NCI-H1417 treated with DMSO at 0.1 percent for 48 hours (cell line): ENCODE data around the gene FAM151B.
"Not testable (repeated sequence)": the region's sequence is repeated elsewhere in the genome, so short reads cannot be mapped to it uniquely, and the experiment has no call there.

ENCODE experiments used
- DNase-seq: peaks from one replicate; lab custom pipeline; 2025; lab: John Stamatoyannopoulos, UW

FAM151B gene, protein sequence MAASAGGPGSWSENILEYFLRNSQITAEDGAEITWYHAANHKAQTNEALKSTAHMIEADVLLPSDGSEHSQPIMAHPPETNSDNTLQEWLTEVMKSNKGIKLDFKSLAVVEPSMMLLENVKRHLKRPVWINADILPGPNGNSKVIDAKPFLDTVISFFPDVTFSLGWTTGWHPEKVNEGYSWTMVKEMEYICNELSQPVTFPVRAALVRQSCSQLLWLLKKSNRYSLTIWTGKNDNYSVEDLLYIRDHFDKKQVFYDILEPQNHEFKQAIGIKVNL

DNA sequence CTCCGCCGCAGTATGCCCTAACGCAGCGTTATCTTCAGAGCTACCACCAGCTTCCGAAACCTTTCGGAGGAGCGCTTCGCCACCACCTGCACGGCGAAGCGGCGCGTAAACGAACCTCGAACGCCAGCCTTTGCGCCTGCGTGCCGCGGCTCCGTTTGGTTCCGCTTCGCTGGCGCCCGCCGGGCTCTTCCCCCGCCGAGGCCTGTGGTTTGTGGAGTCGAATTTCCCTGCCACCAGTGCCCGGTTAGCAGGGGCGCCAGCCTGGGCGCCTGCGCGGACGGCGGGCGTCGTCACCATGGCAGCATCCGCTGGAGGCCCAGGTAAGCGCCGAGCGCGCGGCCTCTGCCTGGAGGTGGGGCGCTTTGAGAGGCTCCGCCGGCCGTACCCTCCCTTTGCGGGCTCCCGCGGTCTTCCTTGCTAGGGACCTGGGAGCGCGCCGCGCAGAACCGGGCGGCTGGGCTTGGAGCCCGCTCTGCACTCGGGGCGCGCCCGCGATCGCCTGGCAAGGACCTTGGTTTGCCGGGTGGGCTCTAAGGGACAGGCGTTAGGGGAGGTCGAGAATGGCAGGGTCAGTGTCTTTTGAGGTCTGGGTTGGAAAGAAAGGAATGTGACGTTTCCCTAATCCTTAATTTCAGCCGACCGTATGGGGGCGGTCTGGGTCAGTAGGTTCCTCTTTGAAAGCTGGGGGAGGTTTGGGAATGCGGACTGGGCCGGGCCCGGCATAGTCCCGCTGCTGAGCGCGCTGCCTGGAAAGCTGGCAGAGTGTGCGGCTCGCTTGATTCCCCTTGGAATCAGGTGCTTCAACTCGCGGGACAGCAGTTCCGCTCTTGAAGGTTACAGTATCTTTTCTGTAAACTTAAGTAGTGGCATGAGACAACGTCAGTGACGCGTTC lies at the start of gene FAM151B:
TSS of gene FAM151B (plus strand) at position 272 of the 893 bp plus-strand sequence. CDS start at position 296, 24 bp downstream.
- DNase-seq, result peak; percentile 72

DNA sequence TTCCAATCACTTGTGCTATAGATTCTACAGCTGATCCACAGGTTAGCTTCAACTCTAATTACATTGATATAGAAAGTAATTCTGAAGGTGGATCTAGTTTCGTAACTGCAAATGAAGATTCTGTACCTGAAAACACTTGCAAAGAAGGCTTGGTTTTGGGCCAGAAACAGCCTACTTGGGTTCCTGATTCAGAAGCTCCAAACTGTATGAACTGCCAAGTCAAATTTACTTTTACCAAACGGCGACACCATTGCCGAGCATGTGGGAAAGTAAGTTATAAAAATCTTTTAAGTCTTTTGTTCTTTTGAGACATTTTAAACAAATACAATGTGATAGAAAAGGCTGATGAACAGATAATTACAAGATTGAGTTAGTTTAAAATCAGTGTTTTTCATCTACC lies 49.2 kb upstream of the FAM151B start:
- no peak for DNase-seq

DNA sequence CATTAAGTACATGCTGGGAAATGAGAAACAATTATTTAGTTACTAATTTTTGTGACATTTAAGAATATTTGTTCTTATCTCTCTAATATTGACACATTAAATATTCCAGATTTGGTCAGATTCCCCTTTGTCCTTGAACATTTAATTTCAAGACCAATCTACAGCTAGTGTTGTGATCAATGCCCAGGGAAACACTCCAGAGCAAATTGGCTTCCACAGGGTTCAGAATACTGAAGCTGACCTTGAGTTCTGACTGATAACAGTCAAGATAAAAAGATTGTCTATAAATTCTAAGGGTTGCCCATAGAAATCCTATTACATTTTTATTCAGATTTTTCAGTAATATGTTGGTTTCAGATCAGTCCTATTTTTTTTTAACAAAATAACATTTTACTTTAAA lies 48.7 kb upstream of the FAM151B start:
- DNase-seq, result no peak

DNA sequence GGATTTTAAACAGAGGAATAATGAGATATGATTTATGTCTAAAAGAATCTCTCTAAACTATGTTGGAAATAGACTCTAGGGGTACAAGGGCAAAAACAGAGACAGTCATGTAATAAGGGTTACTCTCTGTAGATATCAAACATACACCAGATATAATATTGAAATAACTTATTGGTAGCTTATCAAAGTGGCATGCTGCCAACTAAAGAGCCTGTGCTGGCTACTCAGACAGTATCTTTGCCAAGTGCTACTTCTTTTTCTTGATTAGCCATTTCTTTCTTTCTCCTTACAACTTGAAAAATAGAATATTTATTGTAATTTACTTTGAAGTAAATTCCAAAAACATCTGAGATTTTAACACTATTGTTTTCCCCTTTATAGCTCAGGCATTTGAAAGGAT lies 45.2 kb upstream of the FAM151B start:
- no peak for DNase-seq

DNA sequence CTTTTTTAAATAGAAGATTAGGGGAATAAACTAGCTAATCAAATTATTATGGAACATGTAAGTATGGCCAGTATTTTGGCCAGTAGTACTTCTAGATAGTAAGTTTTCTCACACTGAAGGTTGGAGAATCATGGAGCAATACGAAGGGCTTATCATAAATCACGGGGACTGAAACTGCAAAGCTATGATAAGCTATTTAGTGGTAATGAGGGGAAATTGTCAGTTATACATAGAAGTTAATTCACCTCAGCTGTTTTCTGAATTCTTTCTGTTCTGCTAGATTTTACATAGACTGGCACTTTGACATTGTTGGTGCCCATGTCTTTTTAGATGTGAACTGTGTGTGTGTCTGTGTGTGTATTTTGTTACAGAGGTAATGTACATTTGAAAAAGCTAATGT lies 34.5 kb upstream of the FAM151B start:
- no peak for DNase-seq

DNA sequence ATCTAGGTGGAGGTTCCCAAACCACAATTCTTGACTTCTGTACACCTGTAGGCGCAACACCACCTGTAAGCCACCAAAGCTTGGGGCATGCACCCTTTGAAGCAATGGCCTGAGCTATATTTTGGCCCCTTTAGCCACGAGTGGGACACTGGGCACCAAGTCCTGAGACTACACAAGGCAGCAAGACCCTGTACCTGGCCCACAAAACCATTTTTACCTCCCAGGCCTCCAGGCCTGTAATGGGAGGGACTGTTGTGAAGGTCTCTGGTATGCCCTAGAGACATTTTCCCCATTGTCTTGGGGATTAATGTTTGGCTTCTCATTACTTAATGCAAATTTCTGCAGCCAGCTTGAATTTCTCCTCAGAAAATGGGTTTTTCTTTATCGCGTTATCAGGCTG lies 24.6 kb upstream of the FAM151B start:
- DNase-seq, result no peak

DNA sequence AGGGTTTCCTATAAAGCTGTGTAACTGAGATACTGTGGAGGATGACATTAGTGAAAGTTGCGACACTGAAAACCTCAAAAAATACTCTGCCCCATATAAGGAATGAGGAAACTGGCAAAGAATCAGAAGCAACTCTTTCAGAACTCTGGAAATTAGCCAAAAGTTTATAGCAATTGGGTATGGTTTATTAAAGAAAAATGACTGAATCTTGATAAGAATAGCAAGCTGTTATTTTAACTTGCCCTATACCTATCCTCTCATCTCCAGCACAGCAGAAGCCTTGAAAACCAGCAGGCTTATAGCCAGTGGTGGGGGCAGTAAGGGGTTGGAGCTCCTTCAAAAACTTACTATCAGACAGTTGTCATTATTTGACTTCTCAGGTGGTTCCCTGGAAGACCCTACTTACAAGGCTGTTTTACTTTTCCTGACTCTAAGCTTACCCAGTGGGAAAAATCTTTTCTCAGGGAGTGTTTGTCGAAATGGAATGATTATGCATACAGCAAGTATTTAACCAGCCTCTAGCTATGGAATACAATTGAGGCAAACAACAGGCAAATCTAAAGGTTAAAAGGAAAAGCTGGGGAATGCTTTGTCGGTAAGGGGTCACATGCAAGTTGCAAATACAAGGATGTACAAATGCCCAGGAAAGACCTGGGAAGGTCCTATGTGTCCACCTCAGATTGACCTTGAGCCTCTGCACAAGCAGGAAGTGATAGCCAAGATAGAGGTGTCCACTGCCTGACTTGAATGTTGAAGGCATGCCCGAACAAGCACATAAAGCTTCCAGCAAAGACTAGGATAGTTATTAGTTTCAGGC lies 21.0 kb upstream of the FAM151B start:
- DNase-seq, result no peak

DNA sequence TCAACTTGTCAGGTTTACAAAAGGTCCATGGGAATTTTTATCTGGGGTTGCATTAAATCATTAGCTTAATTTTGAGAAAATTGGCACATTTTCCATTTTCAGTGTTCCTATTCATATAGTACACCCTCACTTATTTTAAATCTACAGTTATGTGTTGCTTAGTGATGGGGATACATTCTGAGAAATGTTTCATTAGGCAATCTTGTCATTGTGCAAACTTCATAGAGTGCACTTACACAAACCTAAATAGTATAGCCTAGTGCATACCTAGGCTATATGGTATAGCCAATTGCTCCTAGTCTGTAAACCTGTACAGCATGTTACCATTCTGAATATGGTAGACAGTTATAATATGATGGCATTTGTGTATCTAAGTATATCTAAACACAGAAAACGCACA lies 19.8 kb upstream of the FAM151B start:
- no peak for DNase-seq

DNA sequence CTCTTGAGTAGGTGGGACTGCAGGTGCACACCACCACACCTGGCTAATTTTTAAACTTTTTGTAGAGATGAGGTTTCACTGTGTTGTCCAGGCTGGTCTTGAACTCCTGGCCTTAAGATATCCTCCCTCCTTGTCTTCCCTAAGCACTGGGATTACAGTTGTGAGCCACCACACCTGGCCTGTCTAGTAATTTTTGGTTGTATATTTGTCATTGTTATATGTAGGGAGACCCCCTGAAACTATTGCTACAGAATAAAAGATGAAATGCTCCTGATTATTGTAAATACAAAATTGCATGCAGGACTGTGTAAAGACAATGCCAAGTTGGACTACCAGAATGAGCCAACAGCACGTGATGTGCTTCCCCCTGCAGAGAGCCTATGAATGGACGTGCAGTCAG lies 17.3 kb upstream of the FAM151B start:
- DNase-seq, result not testable (repeated sequence)

DNA sequence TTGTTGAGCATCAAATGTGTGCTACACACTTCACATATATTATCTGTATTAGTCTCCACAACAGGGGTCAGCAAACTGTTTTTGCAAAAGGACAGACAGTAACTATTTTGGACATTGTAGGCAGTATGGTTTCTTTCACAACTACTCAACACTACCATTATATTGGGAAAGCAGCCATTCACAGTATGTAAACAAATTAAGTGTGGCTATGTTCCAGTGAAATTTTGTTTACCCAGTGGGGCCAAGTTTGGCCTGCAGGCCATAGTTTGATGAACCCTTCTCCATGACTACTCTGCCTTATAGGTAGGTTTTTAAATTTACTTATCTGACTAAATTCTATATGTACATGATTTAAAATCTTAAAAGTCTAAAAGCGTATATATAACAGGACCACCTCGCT lies 13.0 kb upstream of the FAM151B start:
- no peak for DNase-seq

DNA sequence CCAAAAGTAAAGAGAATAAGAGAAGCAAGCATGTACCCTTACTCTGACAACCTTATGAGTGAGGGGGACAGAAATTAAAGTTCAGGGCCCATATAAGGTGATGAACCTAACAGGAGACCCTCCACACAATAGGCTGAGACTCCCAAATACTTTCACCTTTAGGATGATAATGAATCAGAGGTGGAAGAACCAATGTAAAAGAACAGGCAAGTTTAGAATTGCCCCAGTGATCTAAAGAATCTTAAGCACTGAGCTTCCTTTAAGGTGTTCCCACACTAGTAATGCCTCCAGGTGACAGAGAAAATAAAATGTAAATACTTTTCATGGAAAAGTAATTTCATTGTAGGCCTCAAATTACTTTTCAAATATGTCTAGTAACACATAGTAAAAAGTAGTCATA lies 8.2 kb upstream of the FAM151B start:
- DNase-seq, result no peak

DNA sequence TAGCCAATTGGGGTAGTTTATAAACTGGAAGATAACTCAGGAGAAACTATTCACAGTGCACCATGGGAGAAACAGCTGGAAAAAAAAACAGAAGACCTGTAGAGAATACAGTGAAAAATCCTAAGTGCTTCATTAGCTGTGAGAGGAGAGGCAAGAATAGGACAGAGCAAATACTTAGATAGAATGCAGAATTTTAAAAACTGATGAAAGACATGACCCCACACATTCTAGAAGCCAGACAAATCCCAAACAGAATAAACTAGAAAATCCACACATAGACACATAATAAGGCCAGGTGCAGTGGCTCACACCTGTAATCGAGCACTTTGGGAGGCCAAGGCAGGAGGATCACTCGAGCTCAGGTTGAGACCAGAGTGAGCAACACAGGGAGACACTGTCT lies 7.5 kb upstream of the FAM151B start:
- DNase-seq, result no peak

DNA sequence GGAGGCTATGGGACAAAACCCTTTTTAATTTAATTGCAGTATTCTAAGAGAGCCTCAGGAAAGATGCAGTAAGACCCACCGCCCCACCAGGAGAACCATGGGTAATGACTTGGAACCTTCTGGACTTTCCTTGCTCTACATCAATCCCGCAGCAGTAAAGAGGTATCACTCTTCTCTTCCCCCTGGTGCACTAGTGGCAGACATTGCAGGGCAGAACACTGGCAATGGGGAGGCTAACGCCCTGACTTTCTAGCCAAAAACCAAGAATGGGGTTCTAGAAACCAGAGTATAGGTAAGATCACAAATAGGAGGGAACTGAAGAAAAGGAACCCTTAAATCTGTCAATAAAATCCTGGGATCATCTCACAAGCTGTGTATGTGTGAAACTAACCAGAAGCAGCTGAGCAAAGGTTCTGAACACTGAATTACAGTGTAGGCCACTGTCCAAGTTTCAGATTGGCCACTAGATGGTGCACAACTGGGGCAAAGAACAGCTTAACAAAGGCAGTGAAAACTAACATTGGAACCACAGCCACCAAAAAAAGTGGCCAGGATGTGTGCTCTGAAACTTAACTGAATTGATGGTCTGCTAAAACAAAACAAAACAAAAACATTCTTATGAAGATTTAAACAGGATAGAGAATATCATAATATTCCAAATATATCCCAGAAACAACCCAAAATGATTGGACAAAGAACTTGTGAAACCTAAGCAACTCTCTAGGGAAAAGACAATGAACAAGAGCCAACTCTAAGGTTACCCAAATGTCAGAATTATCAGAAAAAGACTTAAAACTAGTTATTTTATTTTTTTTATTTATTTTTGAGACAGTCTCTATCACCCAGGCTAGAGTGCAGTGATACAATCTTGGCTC lies 6.6 kb upstream of the FAM151B start:
- DNase-seq, result no peak

DNA sequence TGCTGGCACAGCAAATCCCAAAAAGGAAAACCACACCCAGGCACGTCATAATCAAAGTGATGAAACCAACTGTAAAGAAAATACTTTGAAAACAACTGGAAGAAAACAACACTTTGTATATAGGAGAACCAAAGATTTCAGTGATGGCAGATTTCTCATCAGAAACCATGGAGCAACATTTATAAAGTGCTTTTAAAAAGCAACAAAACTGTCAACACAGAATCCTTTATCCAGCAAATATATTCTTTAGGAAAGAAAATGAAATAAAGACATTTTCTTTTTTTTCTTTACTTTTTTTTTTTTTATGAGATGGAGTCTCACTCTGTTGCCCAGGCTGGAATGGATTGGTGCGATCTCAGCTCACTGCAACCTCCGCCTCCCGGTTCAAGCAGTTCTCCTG lies 5.3 kb upstream of the FAM151B start:
- no peak for DNase-seq

DNA sequence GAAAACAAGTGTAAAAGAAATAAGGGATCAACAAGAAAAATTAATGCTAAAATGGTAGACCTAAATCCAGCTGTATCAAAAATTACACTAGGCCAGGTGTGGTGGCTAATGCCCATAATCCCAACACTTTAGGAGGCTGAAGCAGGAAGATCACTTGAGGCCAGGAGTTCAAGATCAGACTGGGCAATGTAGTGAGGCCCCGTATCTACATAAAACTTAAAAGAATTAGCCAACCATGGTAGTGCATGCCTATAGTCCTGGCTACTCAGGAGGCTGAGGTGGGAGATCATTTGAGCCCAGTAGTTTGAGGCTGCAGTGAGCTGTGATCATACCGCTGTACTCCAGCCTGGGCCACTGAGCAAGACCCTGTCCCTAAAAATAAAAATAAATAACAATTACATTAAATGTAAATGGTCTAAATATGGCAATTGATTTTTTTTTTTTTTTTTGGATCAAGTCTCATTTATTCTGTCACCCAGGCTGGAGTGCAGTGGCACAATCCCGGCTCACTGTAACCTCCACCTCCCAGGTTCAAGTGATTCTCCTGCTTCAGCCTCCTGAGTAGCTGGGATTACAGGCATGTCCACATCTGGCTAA lies 4.2 kb upstream of the FAM151B start:
- DNase-seq, result no peak

DNA sequence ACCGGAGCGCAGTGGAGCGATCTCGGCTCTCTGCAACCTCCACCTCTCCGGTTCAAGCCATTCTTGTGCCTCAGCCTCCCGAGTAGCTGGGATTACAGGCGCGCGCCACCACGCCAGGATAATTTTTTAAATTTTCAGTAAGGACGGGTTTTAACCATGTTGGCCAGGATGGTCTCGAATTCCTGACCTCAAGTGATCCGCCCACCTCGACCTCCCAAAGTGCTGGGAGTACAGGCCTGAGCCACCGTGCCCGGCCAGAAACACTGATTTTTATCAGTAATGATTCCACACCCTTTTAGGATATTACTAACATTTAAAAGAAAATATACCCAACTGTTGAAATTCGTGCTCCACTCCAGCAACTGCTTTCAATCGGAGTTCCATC lies 464 bp upstream of the FAM151B start:
- DNase-seq, result no peak

DNA sequence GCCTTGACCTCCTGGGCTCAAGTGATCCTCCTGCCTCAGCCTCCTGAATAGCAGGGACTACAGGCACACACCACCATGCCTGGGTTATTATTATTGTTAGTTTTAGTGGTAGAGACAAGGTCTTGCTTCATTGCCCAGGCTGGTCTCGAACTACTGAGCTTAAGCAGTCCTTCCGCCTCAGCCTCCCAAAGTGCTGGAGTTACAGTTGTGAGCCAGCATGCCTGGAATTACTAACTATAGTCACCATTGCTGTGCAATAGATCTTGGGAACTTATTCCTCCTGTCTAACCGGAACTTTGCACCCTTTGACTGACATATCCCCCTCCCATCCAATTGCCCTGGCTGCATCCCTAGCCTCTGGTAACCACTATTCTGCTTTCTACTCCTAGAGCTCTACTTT lies 3.4 kb downstream of the FAM151B start:
- DNase-seq, result no peak

DNA sequence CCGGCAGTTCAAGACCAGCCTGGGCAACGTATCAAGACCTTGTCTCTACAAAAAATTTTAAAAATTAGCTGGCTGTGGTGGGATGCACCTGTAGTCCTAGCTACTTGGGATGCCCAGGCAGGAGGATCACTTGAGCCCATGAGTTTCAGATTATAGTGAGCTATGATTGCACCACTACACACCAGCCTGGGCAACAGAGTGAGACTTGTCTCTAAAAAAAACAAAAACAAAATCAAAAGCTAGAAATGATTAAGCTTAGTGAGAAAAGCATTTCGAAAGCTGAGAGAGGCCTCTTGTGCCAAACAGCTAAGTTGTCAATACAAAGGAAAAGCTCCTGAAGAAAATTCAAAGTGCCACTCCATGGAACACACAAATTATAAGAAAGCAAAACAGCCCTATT lies 4.8 kb downstream of the FAM151B start:
- DNase-seq, result no peak

DNA sequence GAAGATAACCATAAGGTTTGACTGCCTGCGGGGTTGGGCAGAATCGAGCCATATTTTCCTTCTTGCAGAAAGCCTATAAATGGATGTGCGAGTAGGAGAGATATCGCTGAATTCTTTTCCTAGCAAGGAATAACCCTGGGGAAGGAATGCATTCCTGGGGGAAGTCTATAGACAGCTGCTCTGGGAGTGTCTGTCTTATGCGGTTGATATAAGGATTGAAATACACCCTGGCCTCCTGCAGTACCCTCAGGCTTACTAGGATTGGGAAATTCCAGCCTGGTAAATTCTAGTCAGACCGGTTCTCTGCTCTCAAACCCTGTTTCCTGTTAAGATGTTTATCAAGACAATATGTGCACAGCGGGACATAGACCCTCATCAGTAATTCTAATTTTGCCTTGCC lies 5.5 kb downstream of the FAM151B start:
- not testable (repeated sequence) for DNase-seq

DNA sequence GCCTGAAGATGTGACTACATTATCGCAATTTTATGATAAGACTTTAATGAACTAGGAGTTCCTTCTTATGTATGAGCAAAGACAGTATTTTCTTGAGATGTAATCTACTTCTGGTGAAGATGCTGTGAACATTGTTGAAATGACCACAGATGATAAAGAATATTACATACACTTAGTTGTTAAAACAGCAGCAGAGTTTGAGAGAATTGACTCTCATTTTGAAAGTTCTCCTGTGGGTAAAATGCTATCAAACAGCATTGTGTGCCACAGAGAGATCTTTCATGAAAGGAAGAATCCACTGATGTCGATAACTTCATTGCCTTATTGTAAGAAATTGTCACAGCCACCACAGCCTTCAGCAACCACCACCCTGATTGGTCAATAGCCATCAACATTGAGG lies 8.0 kb downstream of the FAM151B start:
- no peak for DNase-seq

DNA sequence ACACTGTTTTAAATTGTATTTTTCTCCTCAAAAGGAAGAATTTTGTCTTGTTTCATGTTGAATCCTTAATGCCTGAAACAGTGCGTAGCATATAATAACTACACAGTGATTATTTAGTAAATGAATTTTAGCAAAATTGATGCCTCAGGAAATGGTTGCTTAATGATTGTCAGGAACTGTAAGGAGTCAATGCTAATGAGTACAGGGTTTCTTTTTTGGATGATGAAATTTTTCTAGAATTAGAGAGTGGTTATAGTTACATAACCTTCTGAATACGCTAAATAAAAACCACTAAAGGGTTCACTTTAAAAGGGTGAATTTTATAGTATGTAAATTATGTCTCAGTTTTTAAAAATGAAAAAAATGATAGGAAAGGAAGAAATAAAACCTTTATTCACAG lies 14.9 kb downstream of the FAM151B start:
- DNase-seq, result no peak
